ENCODE results near the gene TET1.
"Not testable (repeated sequence)": the region's sequence is repeated elsewhere in the genome, so short reads cannot be mapped to it uniquely, and the experiment has no call there.

Gene TET1

DNA sequence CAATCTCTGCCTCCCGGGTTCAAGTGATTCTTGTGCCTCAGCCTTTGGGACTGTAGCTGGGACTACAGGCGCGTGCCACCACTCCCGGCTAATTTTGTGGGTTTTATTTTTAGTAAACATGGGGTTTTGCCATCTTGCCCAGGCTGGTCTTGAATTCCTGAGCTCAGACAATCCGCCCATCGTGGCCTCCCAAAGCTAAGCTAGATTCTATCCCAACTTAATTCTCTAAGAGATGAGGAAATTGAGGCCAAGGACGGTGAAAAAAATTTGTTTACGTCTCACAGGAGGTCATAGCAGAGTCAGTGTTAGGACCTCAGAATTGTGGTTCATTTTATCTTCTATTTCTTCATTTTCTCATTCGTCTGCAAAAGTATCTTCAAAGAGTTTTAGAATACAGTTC is 167.0 kb downstream of the TET1 start:
- no peak for DNase-seq (ENCODE audit: extremely low read depth, low read depth)
- no peak overlapping the region for H3K4me3 ChIP-seq (replicated peaks; ENCODE audit: low read depth, low read length)
- TF ChIP-seq, protein P1, sequence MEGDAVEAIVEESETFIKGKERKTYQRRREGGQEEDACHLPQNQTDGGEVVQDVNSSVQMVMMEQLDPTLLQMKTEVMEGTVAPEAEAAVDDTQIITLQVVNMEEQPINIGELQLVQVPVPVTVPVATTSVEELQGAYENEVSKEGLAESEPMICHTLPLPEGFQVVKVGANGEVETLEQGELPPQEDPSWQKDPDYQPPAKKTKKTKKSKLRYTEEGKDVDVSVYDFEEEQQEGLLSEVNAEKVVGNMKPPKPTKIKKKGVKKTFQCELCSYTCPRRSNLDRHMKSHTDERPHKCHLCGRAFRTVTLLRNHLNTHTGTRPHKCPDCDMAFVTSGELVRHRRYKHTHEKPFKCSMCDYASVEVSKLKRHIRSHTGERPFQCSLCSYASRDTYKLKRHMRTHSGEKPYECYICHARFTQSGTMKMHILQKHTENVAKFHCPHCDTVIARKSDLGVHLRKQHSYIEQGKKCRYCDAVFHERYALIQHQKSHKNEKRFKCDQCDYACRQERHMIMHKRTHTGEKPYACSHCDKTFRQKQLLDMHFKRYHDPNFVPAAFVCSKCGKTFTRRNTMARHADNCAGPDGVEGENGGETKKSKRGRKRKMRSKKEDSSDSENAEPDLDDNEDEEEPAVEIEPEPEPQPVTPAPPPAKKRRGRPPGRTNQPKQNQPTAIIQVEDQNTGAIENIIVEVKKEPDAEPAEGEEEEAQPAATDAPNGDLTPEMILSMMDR (IDR thresholded peaks at IDR 0.05; ENCODE audit: low read depth, low read length, missing control alignments) = no peak

DNA sequence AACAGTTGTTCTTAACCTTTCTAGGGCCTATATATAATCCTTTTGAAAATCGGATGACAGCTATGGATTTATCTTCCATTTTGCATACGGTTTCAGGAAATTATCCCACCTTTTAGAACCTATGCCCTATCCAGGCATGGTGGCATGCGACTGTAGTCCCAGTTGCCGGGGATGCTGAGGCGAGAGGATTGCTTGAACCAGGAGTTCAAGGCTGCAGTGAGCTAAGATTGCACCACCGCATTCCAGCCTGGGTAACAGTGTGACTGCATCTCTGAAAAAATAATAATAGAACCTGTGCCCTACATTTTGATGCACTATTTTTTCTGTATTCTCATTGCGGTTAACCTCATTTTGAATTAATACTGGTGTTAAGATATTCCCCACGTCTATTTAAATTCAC is 172.5 kb downstream of the TET1 start:
- DNase-seq (ENCODE audit: extremely low read depth, low read depth) = no peak
- TF ChIP-seq, protein P1 (IDR thresholded peaks at IDR 0.05; ENCODE audit: low read depth, low read length, missing control alignments) = no peak

DNA sequence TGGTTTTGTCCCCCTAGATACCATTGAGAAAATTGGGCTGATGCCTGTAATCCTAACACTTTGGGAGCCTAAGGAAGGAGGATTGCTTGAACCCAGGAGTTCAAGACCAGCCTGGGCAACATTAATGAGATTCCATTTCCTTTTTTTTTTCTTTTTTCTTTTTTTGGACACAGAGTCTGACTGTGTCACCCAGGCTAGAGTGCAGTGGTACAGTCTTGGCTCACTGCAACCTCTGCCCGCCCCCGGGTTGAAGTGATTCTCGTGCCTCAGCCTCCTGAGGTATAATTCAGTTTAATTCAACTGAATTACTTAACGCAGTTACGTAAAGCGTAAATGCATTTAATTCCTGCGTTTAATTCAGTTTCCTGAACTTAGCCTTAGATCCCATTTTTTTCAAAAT is 174.2 kb downstream of the TET1 start:
- no peak for DNase-seq (ENCODE audit: extremely low read depth, low read depth)
- TF ChIP-seq, protein P1 (IDR thresholded peaks at IDR 0.05; ENCODE audit: low read depth, low read length, missing control alignments) = no peak
- H3K4me3 ChIP-seq (replicated peaks; ENCODE audit: low read depth, low read length) = no peak overlapping the region

More for the DNA sequence above, 172.5 kb downstream of the TET1 start:
- H3K4me3 ChIP-seq (replicated peaks; ENCODE audit: low read depth, low read length) = no peak overlapping the region

DNA sequence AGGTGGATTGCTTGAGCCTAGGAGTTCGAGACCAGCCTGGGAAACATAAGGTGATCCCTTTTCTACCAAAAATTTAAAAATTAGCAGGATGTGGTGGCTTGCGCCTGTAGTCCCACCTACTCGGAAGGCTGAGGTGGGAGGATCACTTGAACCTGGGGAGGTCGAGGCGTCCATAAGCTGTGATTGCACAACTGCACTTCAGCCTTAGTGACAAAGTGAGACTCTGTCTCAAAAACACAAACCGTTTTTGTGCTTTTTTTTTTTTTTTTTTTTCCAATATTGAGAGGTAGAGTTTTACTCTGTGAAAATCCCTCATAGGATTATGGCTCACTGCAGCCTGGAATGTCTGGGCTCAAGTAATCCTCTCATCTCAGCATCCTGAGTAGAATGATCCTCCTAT is 175.0 kb downstream of the TET1 start:
- DNase-seq (ENCODE audit: extremely low read depth, low read depth) = no peak
- no peak overlapping the region for H3K4me3 ChIP-seq (replicated peaks; ENCODE audit: low read depth, low read length)
- TF ChIP-seq, protein P1 (IDR thresholded peaks at IDR 0.05; ENCODE audit: low read depth, low read length, missing control alignments) = no peak

DNA sequence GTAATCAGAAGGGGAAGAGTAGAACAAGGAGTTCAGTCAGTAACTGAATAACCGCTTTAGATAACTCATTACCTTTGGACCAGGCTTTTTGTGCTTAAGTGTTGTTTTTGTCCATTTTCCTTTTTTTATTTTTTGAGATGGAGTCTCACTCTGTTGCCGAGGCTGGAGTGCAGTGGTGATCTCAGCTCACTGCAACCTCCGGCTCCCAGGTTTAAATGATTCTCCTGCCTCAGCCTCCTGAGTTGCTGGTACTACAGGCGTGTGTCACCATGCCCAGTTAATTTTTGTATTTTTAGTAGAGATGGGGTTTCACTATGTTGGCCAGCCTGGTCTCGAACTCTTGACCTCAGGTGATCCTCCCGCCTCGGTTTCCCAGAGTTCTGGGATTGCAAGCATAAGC is 175.6 kb downstream of the TET1 start:
- H3K4me3 ChIP-seq (replicated peaks; ENCODE audit: low read depth, low read length); DNase-seq (ENCODE audit: extremely low read depth, low read depth): not testable (repeated sequence)

DNA sequence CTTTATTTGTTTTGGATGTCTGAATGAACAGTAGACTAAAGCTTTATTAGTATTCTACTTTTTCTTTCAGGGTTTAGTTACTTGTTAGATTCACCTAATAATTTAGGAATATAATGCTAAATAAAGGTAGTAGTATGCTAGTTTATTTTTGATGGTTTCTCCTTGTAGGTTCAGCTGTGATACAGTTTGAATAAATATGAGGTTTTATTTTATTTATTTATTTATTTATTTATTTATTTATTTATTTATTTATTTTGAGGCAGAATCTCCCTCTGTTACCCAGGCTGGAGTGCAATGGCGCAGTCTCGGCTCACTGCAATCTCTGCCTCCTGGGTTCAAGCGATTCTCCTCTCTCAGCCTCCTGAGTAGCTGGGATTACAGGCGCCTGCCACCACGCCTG is 180.5 kb downstream of the TET1 start:
- not testable (repeated sequence) for H3K4me3 ChIP-seq (replicated peaks; ENCODE audit: low read depth, low read length); DNase-seq (ENCODE audit: extremely low read depth, low read depth)

DNA sequence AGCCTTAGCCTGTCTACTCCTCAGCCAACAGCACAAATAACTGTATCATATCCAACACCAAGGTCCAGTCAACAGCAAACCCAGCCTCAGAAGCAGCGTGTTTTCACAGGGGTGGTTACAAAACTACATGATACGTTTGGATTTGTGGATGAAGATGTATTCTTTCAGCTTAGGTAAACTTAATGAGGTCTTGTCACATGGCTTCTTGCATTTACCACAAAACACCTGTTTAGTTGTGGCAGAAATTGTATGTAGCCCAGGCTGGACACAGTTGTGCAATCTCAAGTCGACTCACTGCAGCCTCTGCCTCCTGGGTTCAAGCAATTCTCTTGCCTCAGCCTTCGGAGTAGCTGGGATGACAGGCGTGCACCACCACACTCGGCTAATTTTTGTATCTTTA is 182.3 kb downstream of the TET1 start:
- DNase-seq (ENCODE audit: extremely low read depth, low read depth) = no peak
- TF ChIP-seq, protein P1 (IDR thresholded peaks at IDR 0.05; ENCODE audit: low read depth, low read length, missing control alignments) = no peak
- H3K4me3 ChIP-seq (replicated peaks; ENCODE audit: low read depth, low read length) = no peak overlapping the region
